Body of pancreas (tissue), 4 donors: ENCODE measurements around the gene SPRED1. TPM values are rescaled to one million over a fixed set of nuclear protein-coding genes. Genes with fewer than 3 reads are reported as not detected.
"Not testable (repeated sequence)": the region's sequence is repeated elsewhere in the genome, so short reads cannot be mapped to it uniquely, and the experiment has no call there.

Source experiments
- ATAC-seq: fragments of 150-250 bp; one replicate; pipeline ENCODE4 v1.9.1; 2016
- DNase-seq, 4 donors: peaks; one replicate each; pipeline ENCODE4 v3.0.0-alpha.2; 2019
- H3K27ac ChIP-seq, 4 donors: fragments of 200-600 bp; sonication (generic); 1 replicate in 3 of 4; 2 replicates in 1 of 4; pipeline versions ENCODE4 v1.5.1 to v1.6.1; 2016 to 2019; ENCODE audit warnings: mild to moderate bottlenecking in 1 of 4, mixed read lengths in 1 of 4, moderate library complexity in 1 of 4
- H3K27me3 ChIP-seq, 2 donors: fragments of 200-600 bp; sonication (generic); one replicate each; pipeline ENCODE4 v1.6.0; 2016; ENCODE audit warnings: mild to moderate bottlenecking in 1 of 2
- H3K36me3 ChIP-seq, 2 donors: fragments of 200-600 bp; sonication (generic); replicated peaks in 1 of 2; 2 replicates each; pipeline ENCODE4 v1.5.1; 2016; ENCODE audit warnings: low read depth in 2 of 2; ENCODE audit not compliant: insufficient read depth in 1 of 2
- H3K4me1 ChIP-seq: fragments of 200-600 bp; sonication (generic); one replicate; pipeline ENCODE4 v1.6.0; 2016
- H3K4me3 ChIP-seq, 2 donors: fragments of 200-600 bp; sonication (generic); 1 replicate in 1 of 2; 2 replicates in 1 of 2; pipeline ENCODE4 v1.5.1; 2016 to 2019
- H3K9me3 ChIP-seq, 3 donors: fragments of 200-600 bp; sonication (generic); 1 replicate in 2 of 3; 2 replicates in 1 of 3; pipeline ENCODE4 v1.5.1; 2016
- POLR2A ChIP-seq, 3 donors: fragments of 450-650 bp; IDR thresholded peaks; one replicate each; pipeline ENCODE4 v1.6.1; 2016; ENCODE audit warnings: antibody characterized with exemption in 3 of 3, mild to moderate bottlenecking in 2 of 3
- WGBS, 2 donors: methylation state at CpG; one replicate each; pipeline ENCODE4 v1.1.5; 2017; 5-methylcytosine and 5-hydroxymethylcytosine counted together
- intact Hi-C: fragments of 100-400 bp; cut with DNase I; formaldehyde crosslinking; loops from one replicate; pipeline ENCODE4 v1.15.1; 2023
- total RNA-seq, 2 donors: library from RNA; depleted of rRNA; stranded (reverse); fragments of >200 nt; gene quantifications; one replicate each; pipeline ENCODE4 v1.1.0, GENCODE V29; 2016
- TF ChIP-seq, protein P1 (sequence below), 7 experiments: fragments of 450-650 bp in 4 of 7; fragments of 200-600 bp in 3 of 7; sonication (generic) in 3 of 7; IDR thresholded peaks; one replicate each; pipeline ENCODE4 v1.5.1; 2016 to 2019; ENCODE audit warnings: antibody characterized with exemption in 7 of 7

The SPRED1 gene
- total RNA-seq, 2 donors from 2014 or later: 11.7 to 12.9 TPM

DNA sequence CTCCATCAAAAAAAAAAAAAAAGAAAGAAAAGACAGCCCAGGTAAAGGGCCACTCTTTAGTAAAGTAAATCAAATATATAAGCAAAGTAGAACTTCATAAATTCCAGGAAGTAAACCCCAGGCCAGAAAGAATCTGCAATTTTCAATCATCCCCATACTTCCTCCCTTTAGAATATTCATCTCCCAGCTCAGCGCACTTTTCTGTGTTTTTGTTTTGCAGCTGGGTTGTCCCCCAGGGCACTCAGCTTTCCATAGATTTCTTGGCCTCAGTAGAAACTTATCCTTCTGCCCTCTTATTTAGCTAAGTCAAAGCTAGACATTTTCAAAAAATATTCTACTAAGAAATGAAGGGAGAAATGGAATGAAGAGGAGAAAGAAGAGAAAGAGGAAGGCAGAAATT lies 24.0 kb upstream of the SPRED1 start:
- TF ChIP-seq POLR2A (IDR thresholded peaks at IDR 0.05): no peak
- TF ChIP-seq, protein P1, sequence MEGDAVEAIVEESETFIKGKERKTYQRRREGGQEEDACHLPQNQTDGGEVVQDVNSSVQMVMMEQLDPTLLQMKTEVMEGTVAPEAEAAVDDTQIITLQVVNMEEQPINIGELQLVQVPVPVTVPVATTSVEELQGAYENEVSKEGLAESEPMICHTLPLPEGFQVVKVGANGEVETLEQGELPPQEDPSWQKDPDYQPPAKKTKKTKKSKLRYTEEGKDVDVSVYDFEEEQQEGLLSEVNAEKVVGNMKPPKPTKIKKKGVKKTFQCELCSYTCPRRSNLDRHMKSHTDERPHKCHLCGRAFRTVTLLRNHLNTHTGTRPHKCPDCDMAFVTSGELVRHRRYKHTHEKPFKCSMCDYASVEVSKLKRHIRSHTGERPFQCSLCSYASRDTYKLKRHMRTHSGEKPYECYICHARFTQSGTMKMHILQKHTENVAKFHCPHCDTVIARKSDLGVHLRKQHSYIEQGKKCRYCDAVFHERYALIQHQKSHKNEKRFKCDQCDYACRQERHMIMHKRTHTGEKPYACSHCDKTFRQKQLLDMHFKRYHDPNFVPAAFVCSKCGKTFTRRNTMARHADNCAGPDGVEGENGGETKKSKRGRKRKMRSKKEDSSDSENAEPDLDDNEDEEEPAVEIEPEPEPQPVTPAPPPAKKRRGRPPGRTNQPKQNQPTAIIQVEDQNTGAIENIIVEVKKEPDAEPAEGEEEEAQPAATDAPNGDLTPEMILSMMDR (IDR thresholded peaks at IDR 0.05): no peak
- DNase-seq: no peak
- Histone ChIP-seq H3K27me3 (no peaks in the 10 kb centered on the region), H3K4me1 (peaks cover 4% of the 10 kb centered on the region), H3K9me3 (no peaks in the 10 kb centered on the region), H3K4me3 (no peak overlapping the region), H3K27ac (no peak overlapping the region), H3K36me3 (no peaks in the 10 kb centered on the region)
- intact Hi-C loops: no loop called here
- no peak for ATAC-seq
- 83 to 89% methylated on average over 1 of the region's 1 CpG for WGBS, 2 donors

DNA sequence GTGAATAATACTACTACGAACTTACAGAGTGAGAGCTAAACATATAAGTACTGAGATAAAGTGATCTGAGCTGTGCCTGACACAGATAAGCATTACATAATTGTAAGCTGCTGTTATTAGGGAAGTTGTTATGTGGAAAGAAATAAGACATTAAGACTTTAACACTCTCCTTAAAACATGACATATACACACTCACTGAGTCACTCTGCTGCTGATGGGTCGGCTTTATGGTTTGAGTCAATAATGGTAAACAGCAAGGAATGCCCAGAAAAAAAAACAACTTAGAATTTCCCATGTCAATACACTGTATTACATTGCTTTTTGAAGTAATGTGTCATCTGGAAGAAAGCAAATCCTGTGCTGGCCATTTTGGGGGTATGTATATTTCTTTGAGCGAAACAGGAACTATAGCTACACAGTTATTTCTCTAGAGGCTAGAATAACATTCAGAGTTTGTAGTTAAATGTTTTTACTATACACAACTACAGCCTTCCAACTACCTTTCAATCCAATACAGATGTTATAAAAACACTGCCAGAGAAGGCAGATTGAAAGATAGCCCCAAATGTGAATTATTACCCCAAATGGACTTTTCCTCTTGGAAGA lies 22.8 kb upstream of the SPRED1 start:
- ATAC-seq (no peak), DNase-seq (no peak)
- Histone ChIP-seq H3K27ac (no peak overlapping the region), H3K4me3 (no peak overlapping the region), H3K27me3 (no peaks in the 10 kb centered on the region), H3K9me3 (no peaks in the 10 kb centered on the region), H3K4me1 (peaks cover 4% of the 10 kb centered on the region), H3K36me3 (no peaks in the 10 kb centered on the region)
- intact Hi-C loops: no loop called here
- no peak for TF ChIP-seq POLR2A (IDR thresholded peaks at IDR 0.05)
- TF ChIP-seq, protein P1 (IDR thresholded peaks at IDR 0.05): no peak
- WGBS, 2 donors: 79 to 84% methylated on average over 3 of the region's 3 CpGs

DNA sequence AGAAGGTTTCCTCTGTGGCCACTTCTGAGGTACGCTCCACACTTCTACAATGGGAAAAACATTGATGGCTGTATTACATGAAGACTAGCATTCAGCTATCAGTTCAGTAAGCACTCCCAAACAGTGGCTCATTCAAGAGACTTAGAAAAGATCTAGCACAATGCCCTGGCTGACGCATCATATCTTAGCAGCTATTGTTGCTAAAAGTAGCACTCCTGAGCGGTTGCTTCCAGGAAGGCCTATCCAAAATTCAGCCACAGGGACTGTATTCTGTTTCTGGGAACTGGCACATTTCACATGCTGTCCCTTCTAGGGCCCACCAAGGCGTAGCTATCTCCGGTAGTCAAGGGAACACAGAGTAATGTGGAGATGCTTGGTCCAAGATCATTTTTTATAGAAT lies 21.2 kb upstream of the SPRED1 start:
- TF ChIP-seq, protein P1 (IDR thresholded peaks at IDR 0.05): no peak
- TF ChIP-seq POLR2A (IDR thresholded peaks at IDR 0.05): no peak
- peaks cover 4% of the 10 kb centered on the region for H3K4me1 ChIP-seq
- WGBS, 2 donors: 85 to 91% methylated on average over 5 of the region's 5 CpGs
- no peak for ATAC-seq
- no peaks in the 10 kb centered on the region for H3K9me3 ChIP-seq
- no peaks in the 10 kb centered on the region for H3K27me3 ChIP-seq
- no peak overlapping the region for H3K27ac ChIP-seq
- H3K4me3 ChIP-seq: no peak overlapping the region
- no peak for DNase-seq
- H3K36me3 ChIP-seq: no peaks in the 10 kb centered on the region
- intact Hi-C loops: no loop called here

DNA sequence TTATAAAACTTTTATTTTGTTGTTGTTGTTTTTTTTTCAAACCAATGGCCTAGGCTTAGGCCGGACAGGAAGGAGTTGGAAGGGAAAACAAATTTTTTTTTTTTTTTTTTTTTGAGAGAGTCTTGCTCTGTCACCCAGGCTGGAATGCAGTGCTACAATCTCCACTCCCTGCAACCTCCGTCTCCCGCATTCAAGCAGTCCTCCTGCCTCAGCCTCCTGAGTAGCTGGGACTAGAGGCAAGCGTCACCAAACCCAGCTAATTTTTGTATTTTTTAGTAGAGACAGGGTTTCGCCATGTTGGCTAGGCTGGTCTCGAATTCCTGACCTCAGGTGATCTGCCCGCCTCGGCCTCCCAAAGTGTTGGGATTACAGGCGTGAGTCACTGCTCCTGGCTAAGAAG lies 15.6 kb upstream of the SPRED1 start:
- DNase-seq, ATAC-seq, intact Hi-C loops, H3K4me1 ChIP-seq, H3K4me3 ChIP-seq, H3K36me3 ChIP-seq, H3K9me3 ChIP-seq, H3K27ac ChIP-seq, H3K27me3 ChIP-seq: not testable (repeated sequence)
- 83 to 89% methylated on average over 9 of the region's 9 CpGs for WGBS, 2 donors

DNA sequence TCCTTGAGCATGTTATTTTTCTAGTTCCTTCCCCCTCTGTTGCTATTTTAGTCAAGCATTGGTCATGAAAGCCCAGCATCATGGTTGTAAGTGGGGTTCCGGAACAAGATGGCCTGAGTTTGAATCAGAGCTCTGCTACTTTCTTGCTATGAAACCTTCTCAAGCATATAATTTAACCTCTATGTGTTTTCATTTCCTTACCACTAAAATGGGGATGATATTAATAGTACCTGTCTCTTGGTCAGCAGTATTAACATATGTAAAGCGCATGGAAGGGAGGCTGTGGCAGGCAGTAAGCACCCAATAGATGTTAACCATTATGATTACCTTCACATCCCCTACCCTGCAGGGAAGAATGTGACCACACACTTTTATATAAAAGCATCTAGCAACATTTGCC lies 14.3 kb upstream of the SPRED1 start:
- ATAC-seq: no peak
- WGBS, 2 donors: 90 to 98% methylated on average over 2 of the region's 2 CpGs
- intact Hi-C loops: no loop called here
- no peaks in the 10 kb centered on the region for H3K27me3 ChIP-seq
- H3K4me3 ChIP-seq: no peak overlapping the region
- DNase-seq: no peak
- no peaks in the 10 kb centered on the region for H3K36me3 ChIP-seq
- no peaks in the 10 kb centered on the region for H3K4me1 ChIP-seq
- TF ChIP-seq POLR2A (IDR thresholded peaks at IDR 0.05): no peak
- TF ChIP-seq, protein P1 (IDR thresholded peaks at IDR 0.05): no peak
- no peak overlapping the region for H3K27ac ChIP-seq
- no peaks in the 10 kb centered on the region for H3K9me3 ChIP-seq
